Measurements from ENCODE around the gene NANS. TPM values are rescaled to one million over a fixed set of nuclear protein-coding genes. Genes with fewer than 3 reads are reported as not detected.
A peak's percentile ranks its signal among the peaks of the same experiment; 100 is the strongest.
"Not testable (repeated sequence)": the region's sequence is repeated elsewhere in the genome, so short reads cannot be mapped to it uniquely, and the experiment has no call there.

The NANS gene
- total RNA-seq, 1 donor from 2014 or later, result 37.2 TPM

DNA sequence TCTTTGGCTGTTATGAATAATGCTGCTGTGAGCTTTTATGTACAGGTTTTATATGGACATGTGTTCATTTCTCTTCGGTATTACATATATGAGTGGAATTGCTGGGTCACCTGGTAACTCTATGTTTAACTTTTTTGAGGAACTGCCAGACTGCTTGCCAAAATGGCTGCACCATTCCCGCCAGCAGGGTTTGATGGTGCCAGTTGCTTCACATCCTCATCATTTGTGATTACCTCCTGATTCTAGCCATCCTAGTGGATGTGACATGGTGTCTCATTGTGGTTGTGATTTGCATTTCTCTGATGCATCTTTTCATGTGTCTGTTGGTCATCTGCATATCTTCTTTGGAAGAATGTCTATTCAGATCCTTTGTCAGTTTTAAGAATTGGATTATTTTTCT is 10.7 kb downstream of the NANS start:
- intact Hi-C loops (cut with DNase I), result no loop called here
- DNase-seq (ENCODE audit: missing footprints), result no peak
- no peak for ATAC-seq

GRCh38 chr9:98069551-98069950 is 13.0 kb downstream of the NANS start:
- ATAC-seq, result no peak
- no peak for DNase-seq (ENCODE audit: missing footprints)
- intact Hi-C loops (cut with DNase I), result no loop called here

DNA sequence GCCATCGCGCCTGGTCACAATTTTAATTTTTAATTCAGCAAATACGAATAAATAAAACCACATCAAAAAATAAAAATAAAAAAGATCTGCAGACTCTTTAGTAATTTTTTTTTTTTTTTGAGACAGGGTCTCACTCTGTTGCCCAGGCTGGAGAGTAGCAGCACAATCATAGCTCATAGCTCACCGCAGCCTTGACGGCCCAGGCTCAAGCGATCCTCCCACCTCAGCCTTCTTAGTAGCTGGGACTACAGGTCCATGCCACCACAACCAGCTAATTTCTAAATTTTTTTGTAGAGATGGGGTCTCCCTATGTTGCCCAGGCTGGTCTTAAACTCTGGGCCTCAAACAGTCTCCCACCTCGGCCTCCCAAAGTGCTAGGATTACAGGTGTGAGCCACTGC is 14.2 kb downstream of the NANS start:
- intact Hi-C loops (cut with DNase I), result loop anchor here (10.0 kb wide), 1 partner anchor 134 kb away; no protein-coding TSS in a partner anchor
- DNase-seq (ENCODE audit: missing footprints) (no peak), ATAC-seq (no peak)

DNA sequence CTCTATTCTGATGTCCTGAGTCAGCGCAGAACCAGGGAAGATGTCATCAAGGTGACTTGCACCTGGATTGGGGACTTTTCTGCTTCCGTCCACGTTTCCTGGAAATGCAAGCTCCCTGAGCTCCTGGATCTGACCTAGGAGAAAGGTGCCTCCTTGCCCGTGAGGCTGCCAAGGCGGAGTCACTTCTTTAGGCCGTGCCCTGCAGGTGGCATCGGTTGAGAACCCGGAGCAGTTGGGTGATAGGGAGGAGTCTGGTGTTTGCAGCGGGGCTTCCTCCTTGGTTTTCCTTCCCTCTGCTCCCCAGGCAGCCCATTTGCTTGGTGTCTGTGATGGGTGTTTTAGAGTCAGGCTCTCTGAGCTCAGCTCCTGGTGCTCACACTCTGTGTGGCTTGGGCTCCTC is 15.2 kb downstream of the NANS start:
- no peak for ATAC-seq
- DNase-seq (ENCODE audit: missing footprints), result no peak
- intact Hi-C loops (cut with DNase I), result loop anchor here (10.0 kb wide), 1 partner anchor 133 kb away; no protein-coding TSS in a partner anchor

GRCh38 chr9:98074115-98074990 is 17.8 kb downstream of the NANS start:
- ATAC-seq (peak; percentile 56), DNase-seq (ENCODE audit: missing footprints) (no peak)
- intact Hi-C loops (cut with DNase I), result loop anchor here (2.0 to 10.0 kb wide), 2 partner anchors 130 to 188 kb away; no protein-coding TSS in a partner anchor

- ATAC-seq, result peak; percentile 50
- no peak for DNase-seq (ENCODE audit: missing footprints)
- intact Hi-C loops (cut with DNase I), result loop anchor here (2.0 to 10.0 kb wide), 3 partner anchors 42 to 187 kb away; partner anchors contain the start of gene TRIM14
Measured at GRCh38 chr9:98075332-98075805, 18.8 kb downstream of the NANS start.

DNA sequence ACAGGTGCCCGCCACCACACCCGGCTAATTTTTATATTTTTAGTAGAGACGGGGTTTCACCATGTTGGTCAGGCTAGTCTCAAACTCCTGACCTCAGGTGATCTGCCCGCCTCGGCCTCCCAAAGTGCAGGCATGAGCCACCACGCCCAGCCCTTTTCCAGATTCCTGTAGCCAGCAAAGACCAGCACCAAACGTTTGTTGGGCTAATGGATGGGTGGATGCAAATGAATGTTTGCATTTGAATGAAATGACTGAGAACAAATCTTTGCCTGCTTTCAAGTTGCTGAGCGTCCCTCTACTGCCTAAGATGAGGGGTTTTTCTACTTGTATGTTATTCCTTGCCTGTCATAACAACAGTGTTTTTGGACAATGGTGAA is 20.0 kb downstream of the NANS start:
- intact Hi-C loops (cut with DNase I), result loop anchor here (5.0 to 10.0 kb wide), 2 partner anchors 41 to 128 kb away; partner anchors contain the start of gene TRIM14
- not testable (repeated sequence) for DNase-seq (ENCODE audit: missing footprints); ATAC-seq

- intact Hi-C loops (cut with DNase I), result loop anchor here (5.0 to 10.0 kb wide), 2 partner anchors 38 to 126 kb away; partner anchors contain the start of gene TRIM14
- ATAC-seq (no peak), DNase-seq (ENCODE audit: missing footprints) (no peak)
Measured at GRCh38 chr9:98078895-98079294, 22.4 kb downstream of the NANS start.

- DNase-seq (ENCODE audit: missing footprints), result no peak
- no peak for ATAC-seq
- intact Hi-C loops (cut with DNase I), result no loop called here
Measured at GRCh38 chr9:98080326-98080725, 23.8 kb downstream of the NANS start.

- intact Hi-C loops (cut with DNase I), result no loop called here
- ATAC-seq (no peak), DNase-seq (ENCODE audit: missing footprints) (no peak)
Measured at GRCh38 chr9:98080780-98081179, 24.2 kb downstream of the NANS start.

DNA sequence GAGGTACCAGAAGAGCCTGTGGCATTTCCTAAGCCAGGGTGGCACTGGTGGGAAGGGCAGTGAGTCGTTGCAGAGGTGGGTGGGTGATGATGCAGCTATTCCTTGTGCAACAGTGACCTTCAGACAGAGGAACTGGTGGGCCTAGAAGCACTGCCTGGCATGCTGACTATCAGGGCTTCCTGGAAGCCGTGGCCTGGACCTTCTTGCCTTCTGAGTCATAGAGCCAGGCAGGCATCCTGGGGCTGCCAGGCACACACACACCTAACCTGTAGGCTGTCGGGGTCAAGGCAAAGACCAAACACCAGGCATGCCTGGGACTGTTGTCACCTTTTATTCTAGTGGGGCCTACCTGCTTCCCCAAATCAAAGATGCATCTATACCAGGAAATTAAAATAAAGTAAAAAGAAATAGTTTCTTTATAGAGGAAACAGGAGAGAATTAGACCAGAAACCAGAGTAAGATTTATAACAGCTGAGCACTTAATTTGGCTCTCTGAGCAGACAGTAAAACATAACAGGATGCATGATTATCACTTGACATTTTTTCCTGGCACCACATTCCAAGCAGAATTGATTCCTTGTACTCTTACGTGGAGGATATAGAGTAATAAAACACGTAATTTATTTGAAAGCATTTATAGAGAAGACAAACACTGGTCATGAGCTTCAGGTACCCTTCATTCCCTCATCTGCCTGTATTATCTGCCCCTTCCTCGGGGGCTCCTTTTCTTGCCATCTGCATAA is 25.1 kb downstream of the NANS start:
- intact Hi-C loops (cut with DNase I), result no loop called here
- ATAC-seq, result no peak
- DNase-seq (ENCODE audit: missing footprints), result no peak

DNA sequence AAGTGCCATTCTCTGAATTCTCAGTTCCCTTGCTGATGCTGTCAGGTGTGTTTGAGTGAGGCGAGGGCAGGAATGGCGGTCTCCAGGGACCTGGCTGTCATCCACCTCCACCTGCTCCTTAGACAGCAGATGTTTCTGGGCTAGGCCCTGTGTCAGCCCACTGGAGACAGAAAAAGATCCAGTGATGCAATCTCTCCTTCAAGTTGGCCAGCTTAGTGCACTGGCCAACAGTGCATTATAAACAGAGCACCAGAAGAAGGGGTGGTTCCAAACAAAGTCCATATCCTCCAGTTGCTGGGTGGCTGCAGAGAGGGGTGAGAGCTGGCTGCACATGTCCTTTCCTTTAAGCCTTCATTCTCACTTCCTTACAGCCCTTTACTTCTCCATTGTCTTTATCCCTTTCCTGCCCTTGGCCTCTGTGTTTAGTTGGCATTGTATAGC is 26.5 kb downstream of the NANS start:
- ATAC-seq (peak; percentile 72), DNase-seq (ENCODE audit: missing footprints) (no peak)
- intact Hi-C loops (cut with DNase I), result no loop called here

DNA sequence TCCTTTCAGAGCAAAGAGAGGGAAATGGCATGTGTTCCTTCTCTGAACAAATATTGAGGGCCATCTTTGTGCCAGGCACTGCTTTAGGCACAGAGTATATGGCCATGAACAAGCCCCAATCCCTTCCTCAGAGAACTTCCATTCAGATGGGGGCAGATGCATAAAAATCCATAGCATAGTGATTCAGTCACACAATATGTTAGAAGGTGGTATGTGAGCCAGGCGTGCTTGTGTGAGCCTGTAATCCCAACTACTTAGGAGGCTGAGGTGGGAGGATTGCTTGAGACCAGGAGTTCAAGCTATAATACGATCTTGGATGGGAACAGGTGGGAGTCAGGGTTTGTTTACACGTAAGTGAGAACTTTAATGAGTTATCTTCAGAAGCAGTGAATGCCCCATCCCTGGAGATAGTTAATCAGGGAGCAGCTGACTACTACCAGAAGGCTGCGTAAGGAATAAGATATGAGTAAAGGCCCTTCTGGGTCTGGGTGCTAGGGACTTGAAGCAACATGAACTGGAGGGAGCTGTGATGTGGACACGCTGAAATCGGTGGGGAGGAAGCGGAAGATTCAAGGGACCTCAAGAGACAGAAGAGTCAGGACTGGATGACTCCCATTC is 27.1 kb downstream of the NANS start:
- intact Hi-C loops (cut with DNase I), result no loop called here
- ATAC-seq (no peak), DNase-seq (ENCODE audit: missing footprints) (no peak)

GRCh38 chr9:98084396-98084795 is 27.9 kb downstream of the NANS start:
- DNase-seq (ENCODE audit: missing footprints), result no peak
- intact Hi-C loops (cut with DNase I), result no loop called here
- no peak for ATAC-seq

DNA sequence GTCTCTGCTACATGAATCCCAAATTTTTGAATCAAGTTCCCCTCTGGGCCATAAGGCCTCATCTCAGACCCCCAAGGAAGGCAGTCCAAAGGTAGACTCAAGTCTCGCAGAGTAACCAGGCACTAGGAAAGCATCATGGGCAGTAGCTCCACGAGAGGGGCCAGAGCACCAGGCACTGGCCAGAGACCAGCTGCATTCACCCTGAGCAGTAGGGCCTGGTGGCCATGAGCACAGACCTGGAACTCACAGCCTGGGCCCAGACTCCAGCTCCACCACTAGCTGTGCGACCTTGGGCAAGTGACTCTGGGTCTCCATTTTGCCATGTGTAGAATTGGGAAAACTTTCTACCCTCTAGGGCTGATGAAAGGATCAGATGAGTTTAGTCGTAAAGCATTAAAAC is 28.5 kb downstream of the NANS start:
- intact Hi-C loops (cut with DNase I), result no loop called here
- no peak for ATAC-seq
- no peak for DNase-seq (ENCODE audit: missing footprints)

GRCh38 chr9:98085944-98086343 is 29.4 kb downstream of the NANS start:
- intact Hi-C loops (cut with DNase I), result no loop called here

DNA sequence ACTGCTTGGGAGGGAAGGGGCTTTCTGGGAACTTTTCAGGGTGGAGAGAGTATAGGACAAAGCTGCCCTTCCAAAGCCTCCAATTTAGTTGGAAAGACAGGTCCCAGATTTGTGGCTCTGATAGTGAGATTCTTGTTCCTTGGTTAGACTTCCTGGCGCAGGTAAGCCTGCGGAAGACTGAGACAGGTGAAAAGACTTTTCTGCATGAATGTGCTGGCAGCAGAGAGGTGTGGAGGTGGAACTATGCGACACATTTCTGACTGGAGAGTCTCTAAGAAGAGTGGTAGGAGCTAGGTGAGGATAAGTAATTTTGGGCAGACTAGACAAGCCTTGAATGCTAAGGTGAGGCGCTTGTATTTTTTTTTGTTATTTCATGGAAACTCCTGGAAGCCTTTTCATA is 29.9 kb downstream of the NANS start:
- DNase-seq (ENCODE audit: missing footprints), result no peak
- ATAC-seq, result no peak
- intact Hi-C loops (cut with DNase I), result no loop called here

More at GRCh38 chr9:98085944-98086343, 29.4 kb downstream of the NANS start:
- DNase-seq (ENCODE audit: missing footprints) (no peak), ATAC-seq (no peak)

GRCh38 chr9:98087420-98088354 is 31.2 kb downstream of the NANS start:
- peak; percentile 67 for ATAC-seq
- intact Hi-C loops (cut with DNase I), result no loop called here
- DNase-seq (ENCODE audit: missing footprints), result no peak

All from Right ventricle myocardium inferior (tissue), 1 donor.